HepG2 (cell line): ENCODE results near the gene MCEE. TPM values are rescaled to one million over a fixed set of nuclear protein-coding genes. Genes with fewer than 3 reads are reported as not detected.

Source experiments
- DDIT3 ChIP-seq: sonication (generic); formaldehyde crosslinking; IDR thresholded peaks from 2 replicates; pipeline ENCODE4 v1.4.0; 2020; ENCODE audit warnings: mild to moderate bottlenecking, missing genetic modification reagents
- DPF2 ChIP-seq: sonication (generic); formaldehyde crosslinking; IDR thresholded peaks from 2 replicates; pipeline ENCODE4 v1.4.0; 2020; ENCODE audit warnings: mild to moderate bottlenecking, low read depth, missing genetic modification reagents, borderline replicate concordance
- POLR2G ChIP-seq: fragments of 200-400 bp; formaldehyde crosslinking; IDR thresholded peaks from 2 replicates; pipeline ENCODE4 v1.6.1; 2018; ENCODE audit warnings: mild to moderate bottlenecking, low read depth, low read length, moderate library complexity
- SPEN ChIP-seq: sonication (generic); formaldehyde crosslinking; IDR thresholded peaks from 2 replicates; pipeline ENCODE4 v1.5.1; 2020; ENCODE audit warnings: low read depth, mild to moderate bottlenecking, missing genetic modification reagents
- SYNCRIP ChIP-seq: fragments of 200-400 bp; formaldehyde crosslinking; IDR thresholded peaks from 2 replicates; pipeline ENCODE4 v1.6.1; 2018; ENCODE audit warnings: mild to moderate bottlenecking, low read depth, low read length; ENCODE audit not compliant: insufficient read depth
- THRA ChIP-seq: sonication (generic); formaldehyde crosslinking; IDR thresholded peaks from 2 replicates; pipeline ENCODE4 v1.4.0; 2020; ENCODE audit warnings: missing genetic modification reagents, borderline replicate concordance
- ZBTB39 ChIP-seq: sonication (generic); formaldehyde crosslinking; IDR thresholded peaks from 2 replicates; pipeline ENCODE4 v1.5.0; 2020; ENCODE audit warnings: missing genetic modification reagents
- ZBTB40 ChIP-seq, 2 experiments: fragments of 450-650 bp in 1 of 2; sonication (generic) in 1 of 2; formaldehyde crosslinking in 1 of 2; IDR thresholded peaks; 2 replicates each; pipeline versions ENCODE4 v1.6.1 to v1.8.0; 2016 to 2022; ENCODE audit warnings: antibody characterized with exemption in 1 of 2, mild to moderate bottlenecking in 1 of 2, missing genetic modification reagents in 1 of 2
- ZFP1 ChIP-seq: IDR thresholded peaks from 2 replicates; pipeline ENCODE4 v1.6.1; 2016
- ZNF124 ChIP-seq: sonication (generic); formaldehyde crosslinking; IDR thresholded peaks from 2 replicates; pipeline ENCODE4 v1.4.0; 2020; ENCODE audit warnings: missing genetic modification reagents
- ZNF264 ChIP-seq: sonication (generic); formaldehyde crosslinking; IDR thresholded peaks from 2 replicates; pipeline ENCODE4 v1.4.0; 2020; ENCODE audit warnings: missing genetic modification reagents
- ZNF292 ChIP-seq: sonication (generic); formaldehyde crosslinking; IDR thresholded peaks from 2 replicates; pipeline ENCODE4 v1.8.1; 2022; ENCODE audit warnings: mild to moderate bottlenecking, low read depth, missing genetic modification reagents, borderline replicate concordance
- ZNF441 ChIP-seq: sonication (generic); formaldehyde crosslinking; IDR thresholded peaks from 2 replicates; pipeline ENCODE4 v1.7.0; 2021; ENCODE audit warnings: missing genetic modification reagents, borderline replicate concordance
- ZNF501 ChIP-seq: sonication (generic); formaldehyde crosslinking; IDR thresholded peaks from 2 replicates; pipeline ENCODE4 v1.5.1; 2020; ENCODE audit warnings: mild to moderate bottlenecking, moderate library complexity, missing genetic modification reagents
- ZNF589 ChIP-seq: sonication (generic); formaldehyde crosslinking; conservative IDR thresholded peaks from 2 replicates; pipeline ENCODE4 v1.8.0; 2022; ENCODE audit warnings: mild to moderate bottlenecking, moderate library complexity, missing genetic modification reagents
- polyA plus RNA-seq, 8 experiments: library from polyadenylated mRNA; depleted of rRNA in 3 of 8; stranded (reverse) in 7 of 8; unstranded in 1 of 8; fragments of >200 nt; fragmentation: Illumina TruSeq in 4 of 8; extraction: Trizol in 4 of 8; gene quantifications; 2 replicates each; pipeline versions ENCODE4 v1.2.1 to v1.2.3, GENCODE V29; 2011 to 2016; ENCODE audit warnings: low read depth in 4 of 8, missing spikeins in 1 of 8, mixed read lengths in 1 of 8; ENCODE audit not compliant: insufficient read depth in 1 of 8
- total RNA-seq, 5 experiments: library from RNA; depleted of rRNA; stranded (reverse); fragments of >200 nt; fragmentation: Illumina TruSeq; extraction: Trizol; gene quantifications; 2 replicates each; pipeline ENCODE4 v1.2.3, GENCODE V29; 2016; ENCODE audit warnings: low read depth in 1 of 5

Gene MCEE
- total and polyA plus RNA-seq, 2 of the 13 experiments (the other 11 are each of a cell fraction or from before 2014, with no cell fraction given): 32.0 to 66.9 TPM

- no peak for TF ChIP-seq ZBTB40 (IDR thresholded peaks at IDR 0.05)
- peak; percentile 83 for TF ChIP-seq ZBTB40 (CRISPR knock-in tag; IDR thresholded peaks at IDR 0.05)
- 0 out of 2 replicates have a peak, but pooled peaks have one; percentile 90 for TF ChIP-seq ZNF124 (CRISPR knock-in tag)
- TF ChIP-seq DDIT3 (CRISPR knock-in tag): no peak; the same call in 1 of the 2 replicates
- TF ChIP-seq ZNF292 (CRISPR knock-in tag): peak; percentile 91
- no peak for TF ChIP-seq SYNCRIP
- TF ChIP-seq ZNF264 (CRISPR knock-in tag): peak; percentile 91
- TF ChIP-seq THRA (CRISPR knock-in tag): peak; percentile 83
- TF ChIP-seq ZNF501: peak; percentile 99
- TF ChIP-seq ZNF589 (CRISPR knock-in tag): peak; percentile 94
- TF ChIP-seq ZNF441 (CRISPR knock-in tag): peak; percentile 90; the same call in 1 of the 2 replicates
- peak; percentile 90 for TF ChIP-seq ZFP1
- TF ChIP-seq SPEN (CRISPR knock-in tag): peak; percentile 96
- TF ChIP-seq DPF2 (CRISPR knock-in tag): no peak
- peak; percentile 100 for TF ChIP-seq POLR2G
- TF ChIP-seq ZBTB39: peak; percentile 82; the same call in 1 of the 2 replicates
These were observed 61.6 kb downstream of the MCEE start, which contains the start of gene NAGK (continued) for GRCh38 chr2:71068218-71069035.
